NOMO-1 treated with dmso at 0.1 percent for 144 hours (cell line): Measurements from ENCODE around the gene IL26.
"Not testable (repeated sequence)": the region's sequence is repeated elsewhere in the genome, so short reads cannot be mapped to it uniquely, and the experiment has no call there.

ENCODE experiments used
- DNase-seq: peaks from one replicate; lab custom pipeline; 2025; ENCODE audit not compliant: unreplicated experiment; lab: John Stamatoyannopoulos, UW

IL26 gene

DNA sequence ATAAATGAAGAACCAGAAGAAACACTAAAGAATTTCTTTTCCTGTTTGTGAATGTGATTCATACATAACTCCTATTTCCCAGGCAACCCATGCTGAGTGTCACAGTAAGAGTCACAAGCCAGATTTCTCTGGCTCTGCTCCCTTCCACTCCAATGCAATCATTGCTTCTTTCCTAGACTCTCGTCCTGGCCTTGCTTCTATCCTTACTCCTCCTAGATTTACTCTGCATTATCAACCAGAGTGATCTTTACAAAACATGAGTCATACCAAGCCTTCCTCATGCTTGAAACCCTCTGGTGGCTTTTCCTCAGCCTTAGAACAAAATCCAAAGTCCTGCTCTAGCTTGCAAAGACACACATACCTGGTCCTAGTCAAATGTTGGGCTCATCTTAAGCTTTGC is 14.5 kb upstream of the IL26 start:
- no peak for DNase-seq

- no peak for DNase-seq
Measured at GRCh38 chr12:68239309-68239982, 13.8 kb upstream of the IL26 start.

DNA sequence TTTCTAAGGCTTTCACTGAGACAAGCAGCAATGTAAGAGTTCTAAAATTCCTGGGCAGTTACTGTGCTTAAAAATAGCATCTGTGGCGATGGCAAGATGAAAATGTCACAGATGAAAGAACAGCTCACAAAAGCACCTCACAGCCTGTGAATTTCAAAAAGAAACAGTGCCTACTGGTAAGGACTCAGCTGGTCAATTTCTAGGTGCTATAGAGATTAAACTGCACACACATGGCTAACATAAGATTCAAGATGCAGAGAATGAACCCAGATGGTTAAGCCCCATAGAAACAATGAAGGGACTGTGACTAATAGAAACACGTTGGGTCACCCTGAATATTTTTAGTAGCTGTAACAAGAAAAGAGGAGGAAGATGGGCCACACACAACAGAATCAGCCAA is 12.0 kb upstream of the IL26 start:
- DNase-seq, result no peak

DNA sequence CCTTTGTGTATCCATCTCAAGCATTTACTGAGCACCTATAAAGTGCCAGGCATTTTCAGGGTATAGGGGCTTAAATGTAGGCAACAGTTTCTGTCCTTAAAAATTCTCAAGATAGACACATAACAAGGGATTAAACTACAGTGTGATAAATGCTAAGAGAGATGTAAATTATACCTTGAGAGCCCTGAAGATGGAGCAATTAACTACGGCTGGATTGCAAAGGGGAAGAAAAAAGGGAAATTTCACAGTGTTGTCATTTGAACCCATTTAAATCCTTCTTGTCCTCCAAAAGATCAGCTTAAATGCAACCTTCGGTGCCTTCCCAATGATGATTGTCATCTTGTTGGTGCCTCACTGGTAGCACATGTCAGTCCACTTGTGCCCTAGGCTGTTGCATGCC is 11.5 kb upstream of the IL26 start:
- peak; percentile 40 for DNase-seq

GRCh38 chr12:68236421-68237059 is 10.9 kb upstream of the IL26 start:
- peak; percentile 40 for DNase-seq

- DNase-seq, result no peak
Measured at GRCh38 chr12:68235576-68235975, 10.0 kb upstream of the IL26 start.

DNA sequence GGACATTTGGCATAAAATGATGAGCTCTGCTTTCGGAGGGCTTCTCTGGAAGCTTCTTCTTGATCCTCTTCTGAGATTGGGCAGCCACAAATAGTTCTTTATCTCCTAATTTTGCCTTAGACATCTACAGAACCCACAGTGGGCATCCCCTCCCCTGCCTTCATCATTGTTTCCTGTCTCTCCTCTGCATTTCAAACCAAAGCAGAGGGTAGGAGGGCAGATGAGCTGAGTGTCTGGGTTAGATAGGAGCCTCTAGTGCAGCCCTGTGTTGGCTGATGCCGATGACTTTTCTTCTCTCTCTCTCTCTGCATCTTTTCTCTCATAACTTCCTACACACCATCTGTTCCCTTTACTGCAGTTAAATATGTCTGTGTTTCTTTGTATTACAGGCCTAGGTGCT is 8.5 kb upstream of the IL26 start:
- DNase-seq, result no peak

DNA sequence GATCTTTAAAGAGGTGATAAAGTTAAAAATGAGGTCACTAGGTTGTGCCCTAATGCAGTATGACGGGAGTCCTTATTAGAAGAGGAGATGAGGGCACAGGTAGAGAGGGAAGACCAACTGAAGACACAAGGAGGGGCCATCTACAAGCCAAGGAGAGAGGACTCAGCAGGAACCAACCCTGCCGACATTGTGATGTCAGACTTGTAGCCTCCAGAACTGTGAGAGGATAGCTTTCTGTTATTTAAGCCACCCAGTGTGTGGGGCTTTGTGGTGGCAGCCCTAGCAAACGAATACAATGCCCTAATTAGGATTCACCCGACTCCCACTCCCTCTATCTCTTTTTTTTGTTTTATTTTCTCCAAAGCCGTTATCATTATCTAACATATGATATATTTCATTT is 7.9 kb upstream of the IL26 start:
- DNase-seq, result no peak

GRCh38 chr12:68231691-68232090 is 6.1 kb upstream of the IL26 start:
- no peak for DNase-seq

DNA sequence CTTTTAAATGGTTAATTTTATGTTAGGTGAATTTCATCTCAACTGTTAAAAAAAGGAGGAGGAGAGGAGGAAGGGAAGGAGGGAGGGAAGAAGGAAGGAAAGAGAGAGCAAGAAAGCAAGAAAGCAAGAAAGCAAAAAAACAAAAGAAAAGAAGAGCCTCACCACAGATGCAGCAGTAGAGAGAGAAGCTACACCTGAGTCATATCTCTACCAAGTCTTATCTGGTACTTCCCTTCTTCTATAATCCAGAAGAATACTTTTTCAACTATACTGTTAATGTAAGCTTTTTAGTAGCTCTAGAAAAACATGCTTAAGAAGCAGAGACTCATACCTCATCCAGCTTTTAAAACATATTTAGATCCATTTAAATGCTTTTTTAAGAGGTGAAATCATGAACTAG is 5.6 kb upstream of the IL26 start:
- no peak for DNase-seq

GRCh38 chr12:68229956-68230355 is 4.3 kb upstream of the IL26 start:
- no peak for DNase-seq

GRCh38 chr12:68227356-68227755 is 1.7 kb upstream of the IL26 start:
- no peak for DNase-seq

DNA sequence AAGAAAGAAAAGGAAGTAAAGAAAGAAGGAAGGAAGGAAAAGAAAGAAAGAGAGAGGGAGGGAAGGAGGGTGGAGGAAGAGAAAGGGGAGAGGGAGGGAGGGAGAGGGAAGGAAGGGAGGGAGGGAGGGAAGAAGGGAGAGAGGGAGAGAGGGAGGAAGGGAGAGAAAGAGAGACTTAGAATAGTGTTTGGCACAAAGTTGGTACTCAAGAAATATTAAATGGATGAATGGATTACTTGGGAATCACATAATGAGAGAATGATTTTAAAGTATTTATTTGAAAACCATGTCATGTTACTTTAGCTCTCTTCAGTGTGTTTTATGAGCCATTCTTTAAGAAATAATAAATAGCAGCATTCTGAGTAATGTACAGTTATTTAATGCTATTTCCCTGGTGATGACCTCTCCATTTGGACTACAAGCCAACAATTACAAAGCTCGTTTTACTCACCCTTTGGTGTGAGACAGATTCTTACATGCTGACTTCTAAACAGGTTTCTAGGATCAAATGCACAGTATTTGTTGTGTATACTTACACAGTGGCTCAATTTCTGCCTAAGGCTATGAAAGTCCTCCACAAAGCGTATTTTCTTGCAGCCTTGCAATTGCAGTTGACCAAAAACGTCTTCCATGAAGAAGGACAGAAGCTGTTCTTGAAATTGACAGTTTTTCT is 861 bp downstream of the IL26 start:
- no peak for DNase-seq

DNA sequence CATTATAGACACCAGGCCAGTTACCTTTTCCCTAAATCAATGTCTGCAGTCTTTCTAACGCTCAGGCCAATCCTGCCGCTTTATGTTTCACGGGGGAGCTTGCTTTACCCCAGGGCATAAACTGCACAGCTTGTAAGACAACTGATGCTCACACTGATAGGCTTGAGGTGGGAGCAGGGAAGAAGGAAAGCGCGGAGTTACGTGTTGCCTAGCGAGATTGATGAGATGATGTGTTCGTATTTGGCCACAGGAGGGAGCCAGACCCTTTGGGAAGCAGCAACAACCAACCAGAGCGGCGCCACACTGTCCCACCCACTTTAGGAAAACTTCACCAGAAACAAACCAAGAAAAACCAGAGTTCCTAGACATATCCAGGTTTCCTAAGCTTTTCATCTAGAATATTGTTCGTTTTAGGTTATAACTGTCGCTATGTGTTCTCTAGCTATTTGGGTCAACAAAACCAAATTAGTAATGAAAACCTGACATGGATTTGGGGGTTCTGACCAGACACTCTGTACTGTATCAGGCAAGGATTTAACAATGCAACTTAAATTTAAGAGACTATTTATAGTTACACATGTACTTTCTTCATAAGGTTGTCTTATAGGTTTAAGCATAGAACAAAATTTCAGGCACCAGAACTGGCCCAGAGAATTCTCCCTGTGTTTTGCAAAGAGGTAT is 2.4 kb downstream of the IL26 start:
- DNase-seq, result peak; percentile 36

DNA sequence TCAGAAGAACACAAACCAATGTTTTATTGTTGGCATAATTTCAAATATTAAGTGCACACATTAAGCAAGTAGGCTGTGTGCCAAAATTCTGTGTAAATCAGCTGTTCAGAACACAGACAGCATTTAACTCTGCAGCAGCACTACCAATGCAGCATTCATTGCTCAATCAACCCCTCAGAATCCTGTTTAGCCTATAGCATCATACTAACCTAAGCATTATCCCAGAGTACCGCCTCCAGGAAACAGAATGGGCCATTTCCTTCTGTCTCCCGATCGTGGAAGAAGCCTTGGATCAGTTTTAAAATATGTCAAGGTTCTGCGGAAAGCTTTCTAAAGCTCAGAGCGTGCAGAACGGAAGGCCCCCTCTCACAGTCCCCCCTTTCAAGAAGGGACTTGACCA is 3.3 kb downstream of the IL26 start:
- DNase-seq, result no peak

DNA sequence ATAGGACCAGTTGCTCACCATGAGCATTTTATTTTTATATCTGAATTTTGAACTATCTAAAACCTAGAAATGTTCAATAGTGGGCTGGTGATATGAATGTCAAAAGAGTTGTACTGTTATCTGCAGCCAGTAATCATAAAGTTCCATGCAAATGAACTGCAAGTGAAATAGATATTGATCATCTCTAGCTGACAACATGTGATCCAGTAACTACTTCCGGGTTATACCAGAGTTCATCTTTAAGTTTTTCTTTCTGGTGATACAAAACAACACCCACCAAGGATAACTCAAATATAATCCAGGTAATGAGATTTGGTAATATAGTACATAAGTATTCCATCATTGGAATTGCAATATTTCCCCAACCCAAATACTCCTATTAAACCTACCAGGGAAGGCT is 4.1 kb downstream of the IL26 start:
- no peak for DNase-seq

DNA sequence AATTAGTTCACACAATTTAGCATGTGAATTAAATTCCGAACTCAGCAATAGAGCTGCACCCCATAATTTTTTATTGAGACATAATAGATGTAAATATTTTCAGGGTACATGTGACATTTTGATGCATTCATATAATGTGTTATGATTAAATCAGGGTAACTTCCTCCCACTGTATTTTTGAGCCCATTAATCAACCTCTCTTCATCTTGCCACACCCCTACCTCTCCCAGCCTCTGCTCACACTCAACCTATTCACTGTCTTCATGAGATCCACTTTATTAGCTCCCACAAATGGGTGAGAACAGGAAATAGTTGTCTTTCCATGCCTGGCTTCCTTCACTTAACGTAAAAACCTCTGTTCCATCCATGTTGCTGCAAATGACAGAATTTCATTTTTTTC is 14.7 kb downstream of the IL26 start:
- DNase-seq, result no peak

GRCh38 chr12:68209048-68209728 is 16.4 kb downstream of the IL26 start:
- not testable (repeated sequence) for DNase-seq

GRCh38 chr12:68207276-68207675 is 18.3 kb downstream of the IL26 start:
- DNase-seq, result no peak

DNA sequence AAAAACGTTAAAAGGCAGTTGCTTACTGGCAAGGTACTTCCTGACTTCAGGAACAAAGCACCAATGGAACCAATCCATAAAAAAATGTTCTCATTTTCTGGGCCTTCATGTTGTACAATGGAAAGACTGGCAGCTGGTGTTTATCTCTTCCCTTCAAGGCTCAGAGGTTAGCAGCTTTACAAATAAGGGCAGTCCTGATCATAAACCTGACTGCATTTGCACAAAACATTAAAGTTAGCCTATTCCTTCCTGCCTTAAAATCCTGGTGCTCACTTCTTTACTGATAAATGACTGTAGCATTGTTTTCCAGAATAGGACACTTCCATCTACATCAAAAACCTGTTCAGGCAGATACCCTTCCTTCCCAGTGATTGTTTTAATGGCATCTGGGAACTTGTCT is 19.2 kb downstream of the IL26 start:
- DNase-seq, result no peak

- DNase-seq, result no peak
Measured at GRCh38 chr12:68203460-68203875, 22.1 kb downstream of the IL26 start.
